Measurements from ENCODE around the gene YPEL4. TPM values are rescaled to one million over a fixed set of nuclear protein-coding genes. Genes with fewer than 3 reads are reported as not detected.

Gene YPEL4
- total RNA-seq, 2 experiments from 2014 or later, result 5.6 to 7.3 TPM

- Histone ChIP-seq H3K36me3 (ENCODE audit: insufficient read depth, low read length) (peaks cover 75% of the 10 kb centered on the region), H3K4me1 (ENCODE audit: insufficient read depth, low read length) (peaks cover 52% of the 10 kb centered on the region), H3K4me3 (ENCODE audit: low read length) (no peak overlapping the region), H3K9me3 (ENCODE audit: control insufficient read depth in 1 of 2, insufficient read depth in 1 of 2, low read length in 2 of 2) (no peaks in the 10 kb centered on the region), H3K27me3 (ENCODE audit: control insufficient read depth in 1 of 2, insufficient read depth in 2 of 2, low read length in 2 of 2) (no peaks in the 10 kb centered on the region), H3K27ac (ENCODE audit: low read depth in 1 of 2, low read length in 2 of 2) (no peak overlapping the region)
- H3K36me3 Mint-ChIP-seq (ENCODE audit: low read depth), result peaks cover 69% of the 10 kb centered on the region
- TF ChIP-seq CTCF (IDR thresholded peaks at IDR 0.05), result no peak
- ChIA-PET CTCF (interaction anchor here (1.0 to 1.9 kb wide), 2 partner anchors 31 to 125 kb away, joined by 3 to 7 read pairs; no protein-coding TSS in a partner anchor), POLR2A (interaction anchor here (1.3 kb wide), 1 partner anchor 9 kb away, joined by 3 read pairs; no protein-coding TSS in a partner anchor)
- H3K4me1 Mint-ChIP-seq (ENCODE audit: low read depth), result peaks cover 82% of the 10 kb centered on the region
- no peaks in the 10 kb centered on the region for H3K27me3 Mint-ChIP-seq
- DNase-seq (no peak), ATAC-seq (ENCODE audit: poor library complexity) (no peak)
- peak overlapping the region; percentile 69 for H3K27ac Mint-ChIP-seq
- peak overlapping the region; percentile 3 for H3K4me3 Mint-ChIP-seq
- intact Hi-C loops (cut with DNase I, micrococcal nuclease), result no loop called here
- no peaks in the 10 kb centered on the region for H3K9me3 Mint-ChIP-seq
Observed at GRCh38 chr11:57675176-57675941, 25.6 kb upstream of the YPEL4 start.

DNA sequence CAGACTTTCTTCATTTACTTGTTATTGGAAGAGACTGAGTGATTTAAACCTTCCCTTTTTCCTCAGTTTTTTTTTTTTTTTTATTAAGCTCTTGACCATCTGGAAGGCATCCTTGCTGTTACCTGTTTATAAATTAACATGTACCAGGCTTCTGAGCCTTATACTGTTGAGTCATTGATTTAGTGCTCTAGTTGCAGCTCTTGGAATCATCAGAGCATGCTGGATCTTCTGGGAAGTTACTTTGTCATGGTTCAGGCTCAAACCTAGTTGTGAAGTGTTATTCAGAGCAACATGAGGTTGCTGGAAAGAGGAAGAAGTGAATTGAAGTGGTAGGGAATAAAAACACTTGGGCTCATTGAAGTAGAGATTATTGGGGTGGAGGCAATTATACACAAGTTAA lies 24.5 kb upstream of the YPEL4 start:
- intact Hi-C loops (cut with DNase I, micrococcal nuclease), result loop anchor here in 1 of 2 experiments (5.0 kb wide), 1 partner anchor 123 kb away; no protein-coding TSS in a partner anchor
- TF ChIP-seq CTCF (IDR thresholded peaks at IDR 0.05), result no peak
- no peak overlapping the region for H3K27ac ChIP-seq (ENCODE audit: low read depth in 1 of 2, low read length in 2 of 2)

DNA sequence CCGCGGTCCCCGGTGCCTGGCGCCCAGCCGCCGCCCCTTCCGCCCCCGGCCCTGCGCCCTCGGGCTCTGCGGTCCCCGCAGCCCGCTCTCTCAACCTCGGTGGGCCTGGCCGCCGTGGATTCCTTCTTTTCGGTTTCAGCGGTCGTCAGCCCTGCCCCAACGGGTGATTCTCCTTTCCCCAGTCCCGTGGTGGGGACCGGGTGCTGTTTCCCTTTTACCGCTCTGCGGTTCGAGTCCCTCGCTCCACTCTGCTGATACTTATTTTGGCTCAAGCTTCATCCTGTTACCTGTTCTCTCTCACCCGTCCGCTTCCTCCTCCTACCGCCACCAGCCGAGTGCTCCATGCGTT lies 18.7 kb upstream of the YPEL4 start:
- Mint-ChIP-seq H3K36me3 (ENCODE audit: low read depth) (peaks cover 46% of the 10 kb centered on the region), H3K27ac (peak overlapping the region; percentile 95), H3K4me3 (peak overlapping the region; percentile 89), H3K9me3 (no peaks in the 10 kb centered on the region), H3K4me1 (ENCODE audit: low read depth) (peaks cover 60% of the 10 kb centered on the region), H3K27me3 (no peaks in the 10 kb centered on the region)
- Histone ChIP-seq H3K4me1 (ENCODE audit: insufficient read depth, low read length) (peaks cover 35% of the 10 kb centered on the region), H3K9me3 (ENCODE audit: control insufficient read depth in 1 of 2, insufficient read depth in 1 of 2, low read length in 2 of 2) (no peaks in the 10 kb centered on the region), H3K27me3 (ENCODE audit: control insufficient read depth in 1 of 2, insufficient read depth in 2 of 2, low read length in 2 of 2) (no peaks in the 10 kb centered on the region), H3K4me3 (ENCODE audit: low read length) (peak overlapping the region; percentile 87), H3K27ac (ENCODE audit: low read depth in 1 of 2, low read length in 2 of 2) (peak overlapping the region; percentile 98), H3K36me3 (ENCODE audit: insufficient read depth, low read length) (peaks cover 25% of the 10 kb centered on the region)
- no peak for TF ChIP-seq CTCF (IDR thresholded peaks at IDR 0.05)
- ChIA-PET CTCF (no interaction called here), POLR2A (interaction anchor here (0.6 to 2.2 kb wide), 7 partner anchors 9 to 910 kb away, joined by 3 to 20 read pairs (median 5); partner anchors contain the start of genes MED19, SELENOH, TMX2 and UBE2L6)
- peak in 5 of 14 experiments; percentile 17 to 65 (median 46) for DNase-seq
- ATAC-seq (ENCODE audit: poor library complexity), result no peak
- intact Hi-C loops (cut with DNase I, micrococcal nuclease), result loop anchor here (1.0 to 10.0 kb wide), 6 partner anchors 44 to 1474 kb away; partner anchors contain the start of genes FAM111A (in 1 of the 2), MED19 (in 1 of the 2), P2RX3 (in 1 of the 2) and SELENOH (in 1 of the 2)

More for the DNA sequence above, 24.5 kb upstream of the YPEL4 start:
- ATAC-seq (ENCODE audit: poor library complexity) (no peak), DNase-seq (no peak)
- Histone ChIP-seq H3K27me3 (ENCODE audit: control insufficient read depth in 1 of 2, insufficient read depth in 2 of 2, low read length in 2 of 2) (no peaks in the 10 kb centered on the region), H3K4me1 (ENCODE audit: insufficient read depth, low read length) (peaks cover 52% of the 10 kb centered on the region), H3K4me3 (ENCODE audit: low read length) (no peak overlapping the region), H3K9me3 (ENCODE audit: control insufficient read depth in 1 of 2, insufficient read depth in 1 of 2, low read length in 2 of 2) (no peaks in the 10 kb centered on the region), H3K36me3 (ENCODE audit: insufficient read depth, low read length) (peaks cover 65% of the 10 kb centered on the region)
- CTCF ChIA-PET, result interaction anchor here (1.2 kb wide), 1 partner anchor 107 kb away, joined by 7 read pairs; the partner anchor contains the start of gene UBE2L6
- Mint-ChIP-seq H3K4me1 (ENCODE audit: low read depth) (peaks cover 81% of the 10 kb centered on the region), H3K36me3 (ENCODE audit: low read depth) (peaks cover 65% of the 10 kb centered on the region), H3K9me3 (no peaks in the 10 kb centered on the region), H3K27me3 (no peaks in the 10 kb centered on the region), H3K27ac (peak overlapping the region; percentile 55), H3K4me3 (no peak overlapping the region)
- POLR2A ChIA-PET, result no interaction called here

Measured in CD4-positive, alpha-beta T cell (primary cell).